HS-5 (cell line): ENCODE data around the gene CDK5.
"Not testable (repeated sequence)": the region's sequence is repeated elsewhere in the genome, so short reads cannot be mapped to it uniquely, and the experiment has no call there.

Experiments
- DNase-seq: peaks from one replicate; pipeline ENCODE4 v3.0.0-alpha.2; 2012; ENCODE audit warnings: low read depth

The CDK5 gene

DNA sequence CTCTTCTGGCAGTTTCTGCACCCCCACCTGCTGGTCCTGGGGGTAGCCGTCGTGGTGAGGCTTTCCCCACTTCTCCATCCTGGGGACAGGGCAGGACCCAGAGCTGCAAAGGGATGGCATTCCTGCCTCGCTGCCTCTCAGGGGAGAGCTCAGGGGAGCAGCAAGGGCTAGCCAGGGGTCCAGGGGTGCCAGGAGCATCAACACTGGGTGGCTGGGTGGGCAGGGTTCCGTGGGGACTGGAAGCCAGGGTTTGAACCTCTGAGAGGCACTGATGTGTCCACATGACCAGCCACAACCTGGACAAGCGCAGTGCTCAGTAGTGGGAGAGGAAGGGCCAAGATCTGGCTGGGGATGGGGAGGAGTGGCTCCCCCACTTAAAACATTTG, 23.8 kb downstream of the CDK5 start:
- no peak for DNase-seq

GRCh38 chr7:151032936-151033863, 24.5 kb downstream of the CDK5 start:
- no peak for DNase-seq

DNA sequence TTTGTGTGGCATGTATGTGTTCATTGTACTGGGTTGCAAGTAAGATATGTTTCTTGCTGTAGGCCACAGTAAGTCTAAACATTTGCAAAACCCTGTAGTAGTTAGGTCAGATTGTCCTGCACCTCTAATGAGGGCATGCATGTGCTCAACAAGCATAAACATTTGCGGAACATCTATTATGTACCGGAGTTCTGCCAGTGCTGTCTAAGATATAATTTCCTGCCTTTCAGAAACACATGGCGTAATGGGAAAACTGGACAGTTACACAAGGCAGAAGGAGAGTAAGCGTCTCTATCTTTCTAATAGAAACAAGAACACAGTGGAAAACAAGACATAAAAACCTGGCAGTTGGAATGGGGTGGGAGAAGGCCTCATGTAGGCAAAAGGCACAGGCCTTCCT, 26.7 kb downstream of the CDK5 start:
- no peak for DNase-seq

DNA sequence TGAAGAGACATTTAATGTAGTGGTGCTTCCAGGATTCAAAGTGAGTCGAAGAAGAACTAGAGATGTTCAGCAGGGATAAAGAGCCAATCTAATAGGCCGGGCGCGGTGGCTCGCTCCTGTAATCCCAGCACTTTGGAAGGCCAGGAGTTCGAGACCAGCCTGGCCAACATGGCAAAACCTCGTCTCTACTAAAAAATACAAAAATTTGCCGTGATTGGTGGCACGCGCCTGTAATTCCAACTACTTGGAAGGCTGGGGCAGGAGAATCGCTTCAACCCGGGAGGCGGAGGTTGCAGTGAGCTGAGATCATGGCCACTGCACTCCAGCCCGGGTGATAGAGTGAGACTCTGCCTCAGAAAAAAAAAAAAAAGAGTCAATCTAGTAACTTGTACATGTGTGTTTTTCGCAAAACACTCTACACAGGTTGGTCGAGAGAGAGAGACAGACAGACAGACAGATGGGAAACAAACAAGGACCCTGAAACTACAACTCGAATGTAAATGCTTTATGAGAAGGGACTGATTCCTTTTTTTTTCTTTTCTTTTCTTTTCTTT, 28.7 kb downstream of the CDK5 start:
- no peak for DNase-seq

DNA sequence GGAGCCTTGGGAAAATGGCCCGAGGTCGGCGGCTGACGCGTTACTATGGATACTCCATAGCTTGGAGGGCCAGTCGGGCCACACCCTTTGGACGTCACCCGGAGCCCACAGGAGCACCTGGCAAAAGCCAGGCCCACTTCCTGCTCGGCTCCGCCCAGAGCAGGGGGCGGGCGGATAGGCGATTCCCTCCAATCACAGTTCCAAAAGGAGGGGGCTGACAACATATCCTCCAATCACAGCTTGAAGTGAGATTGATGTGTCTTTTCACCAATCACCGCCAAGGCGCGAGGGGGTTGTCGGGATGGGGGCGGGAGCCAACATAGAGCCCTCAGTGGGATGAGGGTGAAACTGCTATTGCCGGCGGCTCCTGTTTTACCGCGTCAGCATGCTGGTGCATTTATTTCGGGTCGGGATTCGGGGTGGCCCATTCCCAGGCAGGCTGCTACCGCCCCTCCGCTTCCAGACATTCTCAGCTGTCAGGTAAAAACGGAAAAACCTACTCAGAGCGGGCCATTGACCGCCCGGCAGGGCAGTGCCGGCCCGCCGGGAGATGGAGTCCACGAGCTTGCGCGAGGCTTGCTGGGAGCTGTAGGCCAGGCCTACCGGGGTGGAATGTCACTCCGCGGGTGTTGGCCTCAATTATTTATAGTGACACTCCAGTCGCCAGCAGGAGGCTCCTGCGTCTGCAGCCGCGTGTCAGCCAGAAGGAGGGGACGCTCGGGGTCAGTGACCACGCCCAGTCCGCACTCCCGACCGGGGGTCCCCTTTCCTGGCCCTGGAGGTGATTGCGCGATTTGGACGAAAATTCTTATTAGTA, 29.4 kb downstream of the CDK5 start, which contains the start of gene ABCB8:
ABCB8 (plus strand) TSS at position 320 of the 817 bp plus-strand sequence; CDS start at position 386, 66 bp downstream.
- peak; percentile 90 for DNase-seq

GRCh38 chr7:151027728-151028130, 30.0 kb downstream of the CDK5 start:
- not testable (repeated sequence) for DNase-seq

DNA sequence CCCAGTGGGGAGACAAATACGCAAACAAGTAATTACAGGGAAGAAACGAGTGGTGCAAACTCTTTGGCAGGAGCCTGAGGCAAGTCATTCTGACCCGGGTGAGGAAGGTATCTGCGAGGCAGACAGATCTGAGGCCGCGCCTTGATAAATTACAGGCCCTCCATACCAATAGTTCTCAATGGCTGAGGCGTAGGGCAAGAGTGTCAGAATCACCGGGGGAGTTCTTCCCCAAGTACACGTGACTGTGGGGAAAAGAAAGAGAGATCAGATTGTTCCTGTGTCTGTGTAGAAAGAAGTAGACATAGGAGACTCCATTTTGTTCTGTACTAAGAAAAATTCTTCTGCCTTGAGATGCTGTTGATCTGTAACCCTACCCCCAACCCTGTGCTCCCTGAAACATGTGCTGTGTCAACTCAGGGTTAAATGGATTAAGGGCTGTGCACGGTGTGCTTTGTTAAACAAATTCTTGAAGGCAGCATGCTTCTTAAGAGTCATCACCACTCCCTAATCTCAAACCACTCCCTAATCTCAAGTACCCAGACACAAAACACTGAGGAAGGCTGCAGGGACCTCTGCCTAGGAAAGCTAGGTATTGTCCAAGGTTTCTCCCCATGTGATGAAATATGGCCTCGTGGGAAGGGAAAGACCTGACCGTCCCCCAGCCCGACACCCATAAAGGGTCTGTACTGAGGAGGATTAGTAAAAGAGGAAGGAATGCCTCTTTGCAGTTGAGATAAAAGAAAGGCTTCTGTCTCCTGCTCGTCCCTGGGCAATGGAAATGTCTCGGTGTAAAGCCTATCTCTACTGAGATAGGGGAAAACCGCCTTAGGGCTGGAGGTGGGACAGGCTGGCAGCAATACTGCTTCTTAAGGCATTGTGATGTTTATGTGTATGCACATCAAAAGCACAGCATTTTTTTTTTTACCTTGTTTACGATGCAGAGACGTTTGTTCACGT, 30.6 kb downstream of the CDK5 start:
- DNase-seq: not testable (repeated sequence)

GRCh38 chr7:151025924-151026671, 31.6 kb downstream of the CDK5 start:
- peak; percentile 41 for DNase-seq

DNA sequence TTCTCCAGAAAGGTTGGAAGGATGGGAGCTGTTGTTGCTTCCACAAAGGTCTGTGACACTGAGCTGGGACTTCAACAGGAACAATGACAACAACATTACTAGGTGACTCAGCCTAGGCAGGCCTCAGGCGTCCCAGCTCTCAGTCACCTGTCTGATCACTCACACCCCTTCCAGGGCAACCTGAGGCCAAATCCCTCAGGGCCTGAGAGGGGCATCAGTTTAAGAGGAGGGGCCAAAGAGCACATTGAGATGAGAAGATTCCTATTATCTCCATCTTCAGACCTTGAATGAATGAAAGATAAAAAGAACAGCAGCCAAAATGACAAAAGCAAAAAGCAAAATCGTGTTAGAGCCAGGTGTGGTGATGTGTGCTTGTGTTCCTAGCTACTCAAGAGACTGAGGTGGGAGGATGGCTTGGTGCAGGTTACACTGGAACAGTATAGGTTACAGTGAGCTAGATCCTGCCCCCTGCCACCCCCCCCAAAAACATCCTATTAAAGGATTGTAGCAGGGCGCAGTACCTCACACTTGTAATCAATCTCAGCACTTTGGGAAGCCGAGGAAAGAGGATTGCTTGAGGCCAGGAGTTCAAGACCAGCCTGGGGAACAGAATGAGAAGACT, 33.2 kb downstream of the CDK5 start, which contains the start of gene ATG9B:
ATG9B (minus strand) TSS at position 60 of the 622 bp plus-strand sequence. CDS start 71 bp downstream, outside the sequence.
- DNase-seq: no peak

DNA sequence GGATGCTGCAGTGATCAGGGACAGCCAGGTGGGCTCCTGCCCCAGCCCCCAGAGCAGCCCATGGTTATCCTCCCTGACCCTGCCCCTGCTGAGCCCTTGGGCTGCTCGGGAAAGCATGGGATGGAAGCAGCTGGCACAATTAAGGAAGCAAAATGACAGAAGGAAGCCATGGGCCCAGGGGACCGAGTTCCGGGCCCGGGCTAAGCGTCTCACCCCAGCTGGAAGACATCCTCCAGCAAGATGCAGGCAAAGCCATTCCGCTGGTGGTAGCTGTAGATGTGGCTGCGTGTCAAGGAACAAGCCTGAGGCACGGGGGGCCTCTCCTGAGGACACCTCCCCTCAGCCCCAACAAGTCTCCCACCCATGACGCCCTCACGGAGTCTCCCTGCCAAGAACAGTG, 34.5 kb downstream of the CDK5 start:
- no peak for DNase-seq

DNA sequence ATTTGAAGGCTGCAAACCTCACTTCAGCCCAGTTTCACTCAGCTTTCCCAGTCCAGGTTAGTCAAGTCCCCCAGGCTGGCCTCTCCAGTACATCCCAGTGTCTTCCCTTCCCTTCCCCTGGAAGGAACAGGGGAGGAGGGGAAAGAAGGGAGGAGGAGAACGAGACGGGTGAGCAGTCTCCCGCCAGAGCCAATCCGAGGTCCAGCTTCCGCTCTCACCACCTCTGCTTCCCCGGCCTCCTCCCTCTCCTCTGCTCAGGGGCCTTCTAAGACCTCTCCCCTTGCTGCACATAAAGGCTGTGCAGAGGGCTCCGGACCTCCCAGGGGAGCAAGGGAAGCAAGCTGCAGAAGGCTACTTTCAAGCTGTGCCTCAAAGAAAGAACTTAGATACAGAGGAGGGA, 37.5 kb downstream of the CDK5 start:
- DNase-seq: no peak

GRCh38 chr7:151019130-151019447, 38.6 kb downstream of the CDK5 start:
- no peak for DNase-seq

- no peak for DNase-seq
Measured at GRCh38 chr7:151018421-151019129, 39.1 kb downstream of the CDK5 start.

DNA sequence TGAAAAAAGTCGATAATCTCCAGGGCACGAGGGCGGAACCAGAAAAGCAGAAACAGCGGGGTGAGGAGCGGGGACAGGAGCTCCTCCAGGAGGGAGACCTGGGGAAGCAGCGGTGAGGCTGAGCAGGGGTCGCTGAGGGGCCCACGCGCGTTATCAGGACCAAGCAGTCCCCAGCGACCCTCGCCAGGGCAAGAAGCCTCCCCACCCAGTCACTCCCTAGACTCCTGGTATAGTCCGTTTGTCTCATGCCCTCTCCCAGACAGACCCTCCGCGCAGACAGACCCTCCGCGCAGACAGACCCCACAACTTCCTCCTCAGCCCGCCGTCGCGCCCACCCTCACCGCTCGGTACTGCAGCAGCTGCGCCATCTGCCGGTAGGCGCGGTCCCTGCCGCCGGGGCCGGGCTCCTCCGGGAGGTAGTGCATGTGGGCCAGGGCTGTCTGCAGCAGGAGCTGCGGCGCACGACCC, 39.7 kb downstream of the CDK5 start:
- DNase-seq: no peak

GRCh38 chr7:151017370-151017952, 40.2 kb downstream of the CDK5 start:
- no peak for DNase-seq

GRCh38 chr7:151016942-151017341, 40.8 kb downstream of the CDK5 start:
- no peak for DNase-seq

- DNase-seq: no peak
Measured at GRCh38 chr7:151016505-151016904, 41.2 kb downstream of the CDK5 start.

DNA sequence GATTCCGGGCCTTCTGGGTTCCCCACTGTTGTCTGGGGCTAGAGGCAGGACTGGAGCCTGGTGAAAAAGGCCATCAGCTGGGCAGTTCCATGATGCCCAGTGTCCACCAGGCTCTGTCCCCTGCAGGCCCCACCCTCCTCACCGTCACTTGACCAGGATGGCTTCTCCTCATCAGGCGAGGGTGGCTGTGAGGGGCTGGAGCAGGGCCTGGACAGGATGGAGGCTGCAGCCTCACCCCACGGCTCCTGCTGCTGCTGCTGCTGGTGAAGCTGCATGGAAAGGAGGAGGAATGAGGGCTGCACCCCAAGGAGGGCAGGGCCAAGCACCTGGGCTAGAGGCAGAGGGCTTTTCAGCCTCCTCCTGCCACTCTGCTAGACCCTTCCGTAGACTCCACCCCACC, 41.7 kb downstream of the CDK5 start:
- DNase-seq: no peak

- DNase-seq: no peak
Measured at GRCh38 chr7:151014950-151015349, 42.7 kb downstream of the CDK5 start.
